ENCODE measurements around the gene ICE2.

ICE2 gene

DNA sequence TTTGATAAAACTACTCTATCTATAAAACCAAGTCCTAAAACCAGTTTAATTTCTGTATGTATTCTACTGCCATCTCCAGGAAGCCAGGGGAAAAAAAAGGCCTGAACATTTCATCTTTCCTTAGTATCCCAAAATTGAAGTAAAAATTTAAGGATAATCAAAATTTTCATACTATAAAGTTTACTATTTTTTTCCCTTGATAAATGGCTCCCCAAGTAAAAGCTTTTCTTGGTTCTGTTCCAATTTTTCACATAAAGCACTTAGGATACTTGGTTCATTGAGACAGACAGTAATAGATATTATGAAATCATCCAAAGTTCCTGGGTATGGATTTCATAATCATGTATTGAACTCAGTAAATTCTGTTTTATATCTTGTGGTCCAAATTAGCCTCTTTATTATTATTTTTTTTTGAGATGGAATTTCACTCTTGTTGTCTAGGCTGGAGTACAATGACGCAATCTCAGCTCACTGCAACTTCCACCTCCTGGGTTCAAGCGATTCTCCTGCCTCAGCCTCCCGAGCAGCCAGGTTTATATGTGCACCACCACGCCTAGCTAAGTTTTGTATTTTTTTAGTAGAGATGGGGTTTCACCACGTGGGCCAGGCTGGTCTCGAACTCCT, 34.5 kb downstream of the ICE2 start:
- DNase-seq (ENCODE audit: low spot score in 2 of 2) (no peak), ATAC-seq (ENCODE audit: low read depth) (no peak)

DNA sequence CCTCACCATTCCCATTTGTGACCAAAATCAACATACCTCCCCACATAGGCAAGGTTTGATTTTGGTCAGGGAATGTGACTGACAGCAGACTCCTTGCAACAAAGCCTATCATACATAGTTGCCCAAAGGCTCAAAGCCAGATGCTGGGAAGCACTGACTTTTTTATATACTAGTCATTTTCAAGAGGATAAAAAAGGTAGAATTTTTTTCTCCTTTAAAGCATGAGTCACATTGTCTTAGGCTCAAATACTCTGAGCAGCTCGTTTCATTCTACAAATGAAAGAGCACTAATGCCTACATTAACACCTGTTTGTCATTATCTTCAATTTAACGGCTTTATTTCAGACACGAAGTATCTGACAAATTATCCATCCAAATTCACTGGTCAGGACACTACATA, 36.2 kb downstream of the ICE2 start:
- no peaks in the 10 kb centered on the region for H3K27me3 Mint-ChIP-seq
- peaks cover 4% of the 10 kb centered on the region for H3K4me1 Mint-ChIP-seq
- no peak for ATAC-seq (ENCODE audit: low read depth)
- H3K27ac Mint-ChIP-seq, result no peak overlapping the region
- DNase-seq (ENCODE audit: low spot score in 2 of 2), result no peak
- no peak overlapping the region for H3K4me3 Mint-ChIP-seq
- peaks cover 16% of the 10 kb centered on the region for H3K36me3 Mint-ChIP-seq
- H3K9me3 Mint-ChIP-seq, result no peaks in the 10 kb centered on the region

More for the DNA sequence above, 34.5 kb downstream of the ICE2 start:
- peaks cover 22% of the 10 kb centered on the region for H3K36me3 Mint-ChIP-seq
- H3K4me1 Mint-ChIP-seq, result peaks cover 4% of the 10 kb centered on the region
- no peak overlapping the region for H3K27ac Mint-ChIP-seq
- no peak overlapping the region for H3K4me3 Mint-ChIP-seq
- no peaks in the 10 kb centered on the region for H3K9me3 Mint-ChIP-seq
- no peaks in the 10 kb centered on the region for H3K27me3 Mint-ChIP-seq

DNA sequence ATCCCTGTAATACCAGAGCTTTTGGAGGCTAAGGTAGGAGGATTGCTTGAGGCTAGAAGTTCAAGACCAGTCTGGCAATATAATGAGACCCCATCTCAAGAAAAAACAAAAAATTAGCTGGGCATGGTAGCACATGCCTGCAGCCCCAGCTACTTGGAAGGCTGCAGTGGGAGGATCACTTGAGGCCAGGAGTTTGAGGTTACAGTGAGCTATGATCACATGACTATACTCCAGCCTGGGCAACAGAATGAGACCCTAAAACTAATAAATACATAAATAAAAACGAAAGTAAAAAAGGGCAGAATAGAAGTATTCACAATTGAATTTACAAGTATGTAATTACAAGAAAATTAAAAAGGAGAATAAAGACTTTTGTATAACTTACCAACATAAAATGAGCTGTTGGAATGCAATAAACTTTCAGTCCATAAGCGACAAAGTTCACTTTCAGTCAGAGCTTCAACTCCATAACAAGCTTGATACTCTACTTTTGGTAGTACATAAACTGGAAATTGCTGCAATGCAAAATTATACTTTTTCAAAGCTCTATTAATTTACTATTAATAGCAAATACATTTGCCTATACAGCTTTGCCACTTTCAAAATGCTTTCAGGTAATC, 36.8 kb downstream of the ICE2 start:
- DNase-seq (ENCODE audit: low spot score in 2 of 2), result no peak
- no peak overlapping the region for H3K4me3 Mint-ChIP-seq
- H3K27me3 Mint-ChIP-seq, result no peaks in the 10 kb centered on the region

DNA sequence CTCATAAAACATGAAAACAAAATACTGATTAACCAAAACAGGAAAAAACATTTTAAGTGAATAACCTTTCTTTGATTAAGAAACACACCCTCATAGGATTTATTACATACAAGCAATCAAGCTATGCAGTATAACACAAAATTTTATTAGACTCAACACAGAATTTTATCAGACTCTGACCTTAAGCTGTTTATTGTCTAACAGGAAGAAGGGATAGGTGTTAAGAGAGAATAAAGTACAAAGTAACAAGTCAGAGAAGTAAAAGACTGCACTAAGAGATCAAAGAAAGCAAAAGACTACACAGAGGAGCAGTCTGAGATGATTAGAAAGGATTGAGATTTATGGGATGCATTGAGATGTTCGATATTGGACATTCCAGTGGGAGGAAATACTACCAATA, 37.6 kb downstream of the ICE2 start:
- ATAC-seq (ENCODE audit: low read depth) (no peak), DNase-seq (ENCODE audit: low spot score in 2 of 2) (no peak)
- no peaks in the 10 kb centered on the region for H3K27me3 Mint-ChIP-seq
- H3K9me3 Mint-ChIP-seq, result no peaks in the 10 kb centered on the region
- H3K4me1 Mint-ChIP-seq, result peaks cover 4% of the 10 kb centered on the region
- H3K36me3 Mint-ChIP-seq, result peaks cover 12% of the 10 kb centered on the region
- H3K4me3 Mint-ChIP-seq, result no peak overlapping the region
- peak overlapping the region; percentile 62 for H3K27ac Mint-ChIP-seq

More for the DNA sequence above, 36.8 kb downstream of the ICE2 start:
- Mint-ChIP-seq H3K4me1 (peaks cover 4% of the 10 kb centered on the region), H3K36me3 (peaks cover 14% of the 10 kb centered on the region), H3K9me3 (no peaks in the 10 kb centered on the region), H3K27ac (no peak overlapping the region)
- ATAC-seq (ENCODE audit: low read depth), result no peak

DNA sequence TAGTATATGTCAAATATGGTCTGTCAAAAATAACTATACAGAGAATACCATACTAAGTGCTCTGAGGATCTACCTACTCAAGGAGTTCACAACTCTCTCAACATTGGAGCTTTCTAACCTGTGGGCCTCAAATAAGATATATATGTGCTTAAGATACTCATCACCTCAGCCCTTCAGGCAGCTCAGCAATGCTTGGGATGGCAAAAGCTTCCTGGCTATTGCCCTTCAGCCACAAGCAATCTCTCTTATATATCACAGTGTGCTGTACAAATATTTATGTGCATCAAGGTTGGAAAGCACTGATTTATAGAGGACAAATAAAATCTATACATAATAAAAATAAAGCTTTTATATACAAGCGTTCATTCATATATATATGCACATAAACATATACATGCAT, 40.3 kb downstream of the ICE2 start:
- H3K9me3 Mint-ChIP-seq, result no peaks in the 10 kb centered on the region
- H3K36me3 Mint-ChIP-seq, result peaks cover 18% of the 10 kb centered on the region
- H3K27me3 Mint-ChIP-seq, result no peaks in the 10 kb centered on the region
- no peak overlapping the region for H3K27ac Mint-ChIP-seq
- ATAC-seq (ENCODE audit: low read depth) (no peak), DNase-seq (ENCODE audit: low spot score in 2 of 2) (no peak)
- peaks cover 4% of the 10 kb centered on the region for H3K4me1 Mint-ChIP-seq
- H3K4me3 Mint-ChIP-seq, result no peak overlapping the region

DNA sequence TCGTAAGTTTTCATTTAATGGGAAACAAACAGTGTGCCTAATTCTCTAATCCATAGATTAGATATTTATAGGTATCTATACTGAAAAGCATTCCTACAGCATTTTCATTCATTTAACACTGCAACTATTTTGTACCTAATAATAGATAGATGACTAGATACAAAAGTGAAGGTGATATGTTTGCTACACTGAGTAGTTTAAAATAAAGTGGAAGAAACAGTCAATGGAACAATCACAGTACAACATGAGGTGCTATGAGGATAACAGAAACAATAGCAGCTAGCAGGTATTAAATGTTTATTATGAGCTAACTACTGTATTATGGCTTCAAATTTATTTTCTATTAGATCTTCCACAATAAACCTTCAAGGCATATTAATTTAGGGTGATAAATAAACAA, 50.0 kb downstream of the ICE2 start:
- Mint-ChIP-seq H3K27me3 (no peaks in the 10 kb centered on the region), H3K4me3 (no peak overlapping the region), H3K4me1 (peaks cover 4% of the 10 kb centered on the region), H3K36me3 (peaks cover 17% of the 10 kb centered on the region), H3K9me3 (no peaks in the 10 kb centered on the region), H3K27ac (no peak overlapping the region)
- no peak for ATAC-seq (ENCODE audit: low read depth)
- DNase-seq (ENCODE audit: low spot score in 2 of 2), result no peak

DNA sequence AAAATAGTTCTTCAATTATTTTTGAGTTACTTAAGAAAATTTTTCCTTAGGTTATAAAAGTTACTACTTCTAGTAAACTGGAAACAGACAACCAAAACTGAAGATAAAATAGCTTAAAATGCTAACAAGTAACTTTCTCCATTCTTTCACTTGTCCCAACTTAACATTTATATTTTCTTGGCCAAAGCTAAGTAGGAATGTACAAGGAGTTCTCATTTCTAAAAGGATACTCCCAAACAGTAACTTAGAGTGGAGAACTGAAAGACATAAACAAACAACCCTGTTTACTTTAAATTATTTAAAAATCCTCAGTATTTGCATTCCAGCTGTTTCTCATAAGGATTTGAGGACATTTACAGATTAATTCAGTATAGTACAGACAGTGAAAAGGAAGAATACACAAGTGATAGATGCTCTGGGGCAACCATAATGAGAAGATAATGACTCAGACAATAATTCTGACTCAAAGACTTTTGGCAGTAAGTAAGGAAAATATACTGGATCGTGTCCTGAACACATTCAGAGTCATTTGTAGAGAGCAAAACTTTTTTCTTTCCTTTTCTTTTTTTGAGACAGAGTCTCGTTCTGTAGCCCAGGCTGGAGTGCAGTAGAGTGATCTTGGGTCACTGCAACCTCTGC, 52.0 kb downstream of the ICE2 start:
- ATAC-seq (ENCODE audit: low read depth), result no peak
- Mint-ChIP-seq H3K4me1 (peaks cover 4% of the 10 kb centered on the region), H3K27me3 (no peaks in the 10 kb centered on the region), H3K36me3 (peaks cover 22% of the 10 kb centered on the region), H3K27ac (no peak overlapping the region), H3K9me3 (no peaks in the 10 kb centered on the region), H3K4me3 (no peak overlapping the region)
- no peak for DNase-seq (ENCODE audit: low spot score in 2 of 2)

DNA sequence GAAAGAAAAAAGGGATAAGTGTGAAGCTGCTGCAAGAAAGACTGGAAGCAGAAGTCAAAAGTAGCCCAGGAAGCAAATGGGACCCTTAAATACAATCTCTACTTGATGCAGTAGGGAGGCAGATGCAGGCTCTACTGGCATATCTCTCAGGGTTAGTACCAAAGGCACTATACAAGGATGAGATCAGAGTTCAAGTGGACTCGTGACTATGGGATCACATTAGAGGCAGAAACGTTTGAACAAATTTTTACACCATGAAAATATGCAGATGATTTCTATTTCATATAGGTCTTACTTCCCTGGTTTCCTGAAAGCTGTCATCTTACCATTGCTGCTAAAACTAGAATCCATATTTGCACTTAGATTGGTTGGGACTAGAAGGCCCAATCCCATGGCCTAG, 53.5 kb downstream of the ICE2 start:
- Mint-ChIP-seq H3K9me3 (no peaks in the 10 kb centered on the region), H3K4me1 (peaks cover 4% of the 10 kb centered on the region), H3K27ac (no peak overlapping the region), H3K27me3 (no peaks in the 10 kb centered on the region), H3K4me3 (no peak overlapping the region), H3K36me3 (peaks cover 19% of the 10 kb centered on the region)
- ATAC-seq (ENCODE audit: low read depth) (no peak), DNase-seq (ENCODE audit: low spot score in 2 of 2) (no peak)

DNA sequence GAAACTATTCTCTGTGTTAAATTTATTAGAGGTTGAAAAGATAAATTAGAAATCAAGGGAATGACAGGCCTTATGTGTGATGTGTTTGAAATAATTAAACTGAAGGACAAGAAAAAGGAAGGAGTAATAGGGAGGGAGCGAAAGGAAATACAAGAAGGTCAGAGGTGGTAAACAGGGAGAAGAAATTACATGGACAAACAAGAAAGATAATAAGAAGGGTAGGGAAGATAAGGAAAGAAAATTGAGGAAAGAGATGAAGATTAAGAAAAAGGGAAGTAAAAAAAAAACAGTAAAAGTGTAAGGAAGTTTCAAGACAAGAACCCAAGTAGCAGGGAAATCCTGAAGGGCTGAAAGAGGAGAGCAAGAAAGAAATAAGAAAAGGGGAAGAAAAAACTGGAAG, 54.9 kb downstream of the ICE2 start:
- Mint-ChIP-seq H3K36me3 (peaks cover 20% of the 10 kb centered on the region), H3K27ac (peak overlapping the region; percentile 67), H3K9me3 (no peaks in the 10 kb centered on the region), H3K4me1 (peaks cover 4% of the 10 kb centered on the region), H3K4me3 (no peak overlapping the region), H3K27me3 (no peaks in the 10 kb centered on the region)
- ATAC-seq (ENCODE audit: low read depth), result no peak
- DNase-seq (ENCODE audit: low spot score in 2 of 2), result no peak

DNA sequence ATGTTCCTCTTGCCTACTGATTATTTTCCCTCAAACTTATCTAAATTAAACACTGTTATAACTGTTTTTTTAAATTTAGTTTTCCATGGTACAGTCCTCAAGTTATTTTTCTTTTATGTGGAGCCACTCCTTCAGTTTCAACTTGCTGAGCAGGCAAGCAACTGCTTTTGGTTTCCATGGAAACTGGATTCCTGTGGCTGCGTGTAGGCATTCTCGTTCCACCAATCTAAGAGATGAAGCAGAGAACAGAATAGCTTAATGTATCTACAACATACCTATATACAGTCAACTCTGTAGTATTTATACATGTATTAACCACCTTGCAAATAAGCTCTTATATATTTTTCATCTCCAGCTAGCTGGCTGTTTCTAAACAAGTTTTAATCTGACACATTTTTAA, 55.4 kb downstream of the ICE2 start:
- Mint-ChIP-seq H3K27me3 (no peaks in the 10 kb centered on the region), H3K9me3 (no peaks in the 10 kb centered on the region), H3K4me3 (no peak overlapping the region), H3K36me3 (peaks cover 20% of the 10 kb centered on the region), H3K27ac (peak overlapping the region; percentile 67), H3K4me1 (peaks cover 4% of the 10 kb centered on the region)
- ATAC-seq (ENCODE audit: low read depth), result no peak
- DNase-seq (ENCODE audit: low spot score in 2 of 2), result no peak

DNA sequence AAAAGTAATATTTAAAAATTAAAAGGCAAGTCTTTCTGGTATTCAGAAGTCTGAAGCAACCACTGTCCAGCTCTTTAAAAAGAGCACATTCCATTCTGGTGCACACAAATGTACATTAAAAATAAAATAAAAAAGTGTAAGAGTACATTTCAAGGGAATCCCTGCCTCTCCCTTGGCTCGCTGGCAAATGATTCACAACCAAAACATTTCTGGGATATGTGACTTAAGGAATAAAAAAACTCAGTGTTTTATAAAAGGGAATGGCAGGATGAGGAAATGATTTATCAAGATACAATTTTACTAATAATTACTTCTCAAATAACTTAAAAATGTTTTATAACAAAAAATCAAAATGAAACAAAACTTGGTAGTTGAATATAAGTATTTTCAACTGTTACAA, 57.4 kb downstream of the ICE2 start:
- DNase-seq (ENCODE audit: low spot score in 2 of 2) (no peak), ATAC-seq (ENCODE audit: low read depth) (no peak)
- peaks cover 14% of the 10 kb centered on the region for H3K36me3 Mint-ChIP-seq
- H3K27ac Mint-ChIP-seq, result no peak overlapping the region
- no peaks in the 10 kb centered on the region for H3K27me3 Mint-ChIP-seq
- no peak overlapping the region for H3K4me3 Mint-ChIP-seq
- no peaks in the 10 kb centered on the region for H3K9me3 Mint-ChIP-seq
- peaks cover 4% of the 10 kb centered on the region for H3K4me1 Mint-ChIP-seq

DNA sequence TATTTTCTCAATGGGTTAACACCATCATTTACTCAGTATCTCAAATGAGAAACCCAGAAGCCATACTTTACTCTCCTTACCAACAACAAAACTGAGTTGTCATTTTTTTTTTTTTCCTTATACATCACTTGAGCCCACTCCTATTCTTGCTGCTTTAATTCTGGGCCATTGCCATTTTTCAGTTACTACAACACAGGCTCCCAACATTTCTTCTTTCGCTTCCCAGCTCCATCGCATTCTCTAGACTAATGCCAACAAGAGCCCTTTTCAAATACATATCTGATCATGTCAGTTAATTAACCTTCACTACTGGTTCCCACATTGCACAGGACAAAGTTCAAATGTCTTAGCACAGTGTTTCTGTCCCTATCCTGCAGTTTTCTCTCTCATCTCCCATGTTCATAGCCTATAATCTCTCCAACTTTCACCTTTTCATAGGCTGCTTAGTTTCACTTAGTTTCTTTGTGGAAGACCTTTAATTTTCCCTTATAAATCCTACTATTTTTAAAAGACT, 58.7 kb downstream of the ICE2 start:
- Mint-ChIP-seq H3K9me3 (no peaks in the 10 kb centered on the region), H3K36me3 (peaks cover 14% of the 10 kb centered on the region), H3K27ac (no peak overlapping the region), H3K4me1 (peaks cover 4% of the 10 kb centered on the region), H3K27me3 (no peaks in the 10 kb centered on the region), H3K4me3 (no peak overlapping the region)
- no peak for DNase-seq (ENCODE audit: low spot score in 2 of 2)
- ATAC-seq (ENCODE audit: low read depth), result no peak

DNA sequence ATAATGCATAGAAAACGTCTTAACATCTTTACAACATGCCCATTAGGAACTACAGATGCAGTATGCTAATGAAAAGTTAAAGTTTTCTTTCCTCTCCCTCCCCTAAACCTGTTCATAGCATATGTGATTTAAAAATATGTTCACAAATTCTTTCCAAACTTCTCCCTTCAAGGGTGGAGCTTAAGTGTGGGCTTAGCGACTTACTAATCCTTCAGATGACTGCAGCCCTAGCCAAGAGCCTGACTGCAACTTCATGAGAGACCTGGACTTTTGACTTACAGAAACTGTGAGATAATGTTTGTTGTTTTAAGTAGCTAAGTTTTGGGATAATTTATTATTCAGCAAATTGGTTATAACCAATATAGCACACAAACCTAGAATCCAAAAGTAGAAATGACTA, 59.2 kb downstream of the ICE2 start:
- Mint-ChIP-seq H3K36me3 (peaks cover 14% of the 10 kb centered on the region), H3K4me1 (peaks cover 4% of the 10 kb centered on the region), H3K27ac (no peak overlapping the region), H3K4me3 (no peak overlapping the region), H3K27me3 (no peaks in the 10 kb centered on the region), H3K9me3 (no peaks in the 10 kb centered on the region)
- no peak for ATAC-seq (ENCODE audit: low read depth)
- DNase-seq (ENCODE audit: low spot score in 2 of 2), result no peak

DNA sequence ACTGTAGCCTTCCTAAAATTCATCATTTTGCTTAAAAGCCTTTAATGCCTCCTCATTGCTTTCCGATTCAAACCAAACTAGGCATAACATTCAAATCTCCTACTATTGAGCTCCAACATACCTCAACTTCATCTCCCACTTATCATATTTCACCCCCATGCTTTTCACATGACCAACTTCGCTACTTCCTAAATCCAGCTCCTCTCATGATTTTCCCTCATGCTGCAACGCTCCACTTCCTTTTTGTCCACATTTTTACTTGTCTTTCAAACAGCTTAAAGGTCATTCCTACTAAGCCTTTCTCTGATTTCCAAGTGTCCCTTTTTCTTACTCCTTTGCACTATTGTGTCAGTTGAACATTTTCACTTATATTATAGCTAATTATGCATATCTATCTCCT, 60.8 kb downstream of the ICE2 start:
- Mint-ChIP-seq H3K4me1 (peaks cover 2% of the 10 kb centered on the region), H3K27ac (no peak overlapping the region)
- no peak for ATAC-seq (ENCODE audit: low read depth)

More for the DNA sequence above, 60.8 kb downstream of the ICE2 start:
- H3K36me3 Mint-ChIP-seq, result peaks cover 8% of the 10 kb centered on the region
- no peak overlapping the region for H3K4me3 Mint-ChIP-seq
- H3K9me3 Mint-ChIP-seq, result no peaks in the 10 kb centered on the region
- H3K27me3 Mint-ChIP-seq, result no peaks in the 10 kb centered on the region
- no peak for DNase-seq (ENCODE audit: low spot score in 2 of 2)
